ENCODE measurements around the gene FBXO45. TPM values are rescaled to one million over a fixed set of nuclear protein-coding genes. Genes with fewer than 3 reads are reported as not detected.

The FBXO45 gene
- total and polyA plus RNA-seq, 2 of the 13 experiments (the other 11 are each of a cell fraction or from before 2014, with no cell fraction given) = 7.0 to 12.1 TPM

- TF ChIP-seq GLMP (CRISPR knock-in tag; IDR thresholded peaks at IDR 0.05; ENCODE audit: borderline replicate concordance) (no peak), TOE1 (CRISPR knock-in tag; IDR thresholded peaks at IDR 0.05) (no peak; the same call in 1 of the 2 replicates), ZFP82 (CRISPR knock-in tag; IDR thresholded peaks at IDR 0.05; ENCODE audit: borderline replicate concordance) (no peak), ZNF512B (CRISPR knock-in tag; IDR thresholded peaks at IDR 0.05; ENCODE audit: borderline replicate concordance) (no peak), TEF (CRISPR knock-in tag; IDR thresholded peaks at IDR 0.05) (0 out of 2 replicates have a peak, but pooled peaks have one; percentile 26), ZFYVE20 (CRISPR knock-in tag; IDR thresholded peaks at IDR 0.05; ENCODE audit: borderline replicate concordance, low read depth) (no peak), ZNF10 (CRISPR knock-in tag; IDR thresholded peaks at IDR 0.05; ENCODE audit: borderline replicate concordance, low read depth) (no peak), CEBPB (IDR thresholded peaks at IDR 0.05; ENCODE audit: borderline replicate concordance, low read depth, low read length) (no peak), ONECUT2 (CRISPR knock-in tag; IDR thresholded peaks at IDR 0.05) (no peak), TMF1 (CRISPR knock-in tag; IDR thresholded peaks at IDR 0.05; ENCODE audit: low read depth) (peak; percentile 73; the same call in 1 of the 2 replicates), SKI (IDR thresholded peaks at IDR 0.05; ENCODE audit: partially characterized antibody) (no peak), ZBTB26 (CRISPR knock-in tag; IDR thresholded peaks at IDR 0.05; ENCODE audit: borderline replicate concordance) (0 out of 2 replicates have a peak, but pooled peaks have one; percentile 32), RERE (CRISPR knock-in tag; IDR thresholded peaks at IDR 0.05; ENCODE audit: low read depth) (no peak), ZNF670 (CRISPR knock-in tag; IDR thresholded peaks at IDR 0.05; ENCODE audit: borderline replicate concordance) (no peak), HHEX (CRISPR knock-in tag; IDR thresholded peaks at IDR 0.05) (no peak), ZNF337 (CRISPR knock-in tag; IDR thresholded peaks at IDR 0.05; ENCODE audit: borderline replicate concordance, low read depth) (no peak), ATM (IDR thresholded peaks at IDR 0.05; ENCODE audit: borderline replicate concordance) (no peak)
These were observed 63.7 kb downstream of the FBXO45 start (continued) for GRCh38 chr3:196632046-196632751.
